GM12872 (cell line): ENCODE data around the gene CYP21A2.

ENCODE experiments used
- TF ChIP-seq, protein P1 (sequence below): IDR thresholded peaks from 3 replicates; pipeline ENCODE4 v1.5.1; 2011; ENCODE audit warnings: low read depth, mild to moderate bottlenecking, low read length, moderate library complexity; ENCODE audit not compliant: insufficient read depth

CYP21A2 gene

DNA sequence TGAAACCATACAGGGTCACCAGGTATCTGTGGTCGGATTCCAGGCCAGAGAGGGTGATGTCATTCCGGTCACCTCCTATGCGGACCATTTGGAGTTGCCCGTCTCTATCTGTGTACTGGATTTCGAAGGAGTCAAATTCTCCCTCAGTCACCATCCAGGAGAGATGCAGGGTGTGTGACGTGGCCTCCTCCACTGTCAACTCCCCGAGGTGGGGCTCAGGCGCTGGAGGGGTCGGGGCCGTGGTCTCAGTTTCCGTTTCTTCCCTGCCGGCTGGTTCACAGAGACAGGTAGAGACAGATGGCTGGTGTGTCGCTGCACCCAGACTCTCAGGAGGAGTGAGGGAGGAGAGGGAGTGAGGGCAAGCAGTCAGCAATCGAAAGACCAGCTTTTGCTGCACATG lies 30.7 kb downstream of the CYP21A2 start:
- TF ChIP-seq, protein P1, sequence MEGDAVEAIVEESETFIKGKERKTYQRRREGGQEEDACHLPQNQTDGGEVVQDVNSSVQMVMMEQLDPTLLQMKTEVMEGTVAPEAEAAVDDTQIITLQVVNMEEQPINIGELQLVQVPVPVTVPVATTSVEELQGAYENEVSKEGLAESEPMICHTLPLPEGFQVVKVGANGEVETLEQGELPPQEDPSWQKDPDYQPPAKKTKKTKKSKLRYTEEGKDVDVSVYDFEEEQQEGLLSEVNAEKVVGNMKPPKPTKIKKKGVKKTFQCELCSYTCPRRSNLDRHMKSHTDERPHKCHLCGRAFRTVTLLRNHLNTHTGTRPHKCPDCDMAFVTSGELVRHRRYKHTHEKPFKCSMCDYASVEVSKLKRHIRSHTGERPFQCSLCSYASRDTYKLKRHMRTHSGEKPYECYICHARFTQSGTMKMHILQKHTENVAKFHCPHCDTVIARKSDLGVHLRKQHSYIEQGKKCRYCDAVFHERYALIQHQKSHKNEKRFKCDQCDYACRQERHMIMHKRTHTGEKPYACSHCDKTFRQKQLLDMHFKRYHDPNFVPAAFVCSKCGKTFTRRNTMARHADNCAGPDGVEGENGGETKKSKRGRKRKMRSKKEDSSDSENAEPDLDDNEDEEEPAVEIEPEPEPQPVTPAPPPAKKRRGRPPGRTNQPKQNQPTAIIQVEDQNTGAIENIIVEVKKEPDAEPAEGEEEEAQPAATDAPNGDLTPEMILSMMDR, result no peak

DNA sequence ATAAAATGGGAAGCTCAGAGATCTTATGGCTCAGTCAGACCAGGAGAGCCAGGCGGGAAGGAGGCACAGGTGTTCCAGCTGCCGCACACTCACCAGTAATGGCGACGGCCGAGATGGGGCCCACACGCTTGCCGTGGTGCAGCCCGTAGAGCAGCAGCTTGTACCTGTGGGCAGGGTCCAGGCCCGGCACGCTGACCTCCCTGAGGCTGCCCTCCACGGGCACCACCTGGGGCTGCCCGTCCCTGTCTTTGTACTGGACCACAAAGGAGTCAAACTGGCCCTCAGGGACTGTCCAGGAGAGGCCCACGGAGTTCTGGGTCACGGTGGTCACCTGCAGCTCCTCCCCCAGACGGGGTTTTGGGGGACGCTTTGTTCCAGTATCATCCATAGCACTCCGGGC lies 31.2 kb downstream of the CYP21A2 start:
- TF ChIP-seq, protein P1, result no peak

DNA sequence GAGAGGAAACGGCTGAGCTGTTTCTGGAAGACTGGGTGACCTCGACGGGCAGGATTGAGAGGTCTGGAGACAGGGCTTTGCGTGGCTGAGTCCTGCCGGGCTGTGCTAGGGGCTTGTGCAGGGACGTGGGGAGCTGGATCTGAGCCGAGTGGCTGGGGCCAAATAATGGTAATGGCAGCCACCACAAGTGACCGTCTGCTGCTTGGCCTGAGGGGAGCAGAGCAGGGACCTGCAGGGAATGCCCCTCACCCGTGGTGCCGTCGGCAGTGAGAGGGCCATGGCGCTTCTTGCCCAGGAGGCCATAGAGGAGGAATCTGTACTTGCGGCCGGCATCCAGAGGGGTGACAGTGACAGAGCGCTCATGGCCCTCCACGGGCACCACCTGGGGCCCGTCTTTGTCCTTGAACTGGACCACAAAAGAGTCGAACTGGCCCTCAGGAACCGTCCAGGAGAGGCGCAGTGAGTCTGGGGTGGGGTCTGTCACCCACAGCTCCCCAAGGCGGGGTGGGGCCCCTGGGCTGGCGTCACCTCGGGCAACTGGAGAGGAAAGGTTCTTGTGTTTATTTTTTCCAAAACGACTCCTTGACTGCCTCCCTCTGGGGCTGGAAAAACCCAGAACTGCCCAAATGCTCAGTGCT lies 31.8 kb downstream of the CYP21A2 start:
- TF ChIP-seq, protein P1, result no peak

- TF ChIP-seq, protein P1, result no peak
These were observed 32.8 kb downstream of the CYP21A2 start for GRCh38 chr6:32070814-32071543.

DNA sequence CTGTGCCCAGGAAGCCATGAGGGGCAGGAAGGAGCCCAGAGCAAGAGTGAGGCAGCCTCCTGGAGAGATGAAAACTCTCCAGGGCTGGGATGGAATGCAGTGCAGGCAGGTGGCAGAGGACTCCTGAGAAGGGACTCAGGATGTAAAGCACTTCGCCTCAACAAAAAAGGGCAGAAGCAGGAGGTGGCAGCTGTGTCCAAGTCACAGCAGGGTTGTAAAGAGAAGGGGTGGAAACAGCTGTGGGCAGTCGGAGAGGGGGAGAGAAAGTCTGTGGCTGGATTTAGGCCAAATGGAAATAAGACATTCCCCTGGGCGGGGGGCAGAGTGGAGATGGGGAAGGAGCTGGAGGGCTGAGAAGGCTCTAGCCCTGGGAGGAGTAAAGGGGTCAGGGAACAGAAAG lies 34.9 kb downstream of the CYP21A2 start:
- TF ChIP-seq, protein P1, result no peak

DNA sequence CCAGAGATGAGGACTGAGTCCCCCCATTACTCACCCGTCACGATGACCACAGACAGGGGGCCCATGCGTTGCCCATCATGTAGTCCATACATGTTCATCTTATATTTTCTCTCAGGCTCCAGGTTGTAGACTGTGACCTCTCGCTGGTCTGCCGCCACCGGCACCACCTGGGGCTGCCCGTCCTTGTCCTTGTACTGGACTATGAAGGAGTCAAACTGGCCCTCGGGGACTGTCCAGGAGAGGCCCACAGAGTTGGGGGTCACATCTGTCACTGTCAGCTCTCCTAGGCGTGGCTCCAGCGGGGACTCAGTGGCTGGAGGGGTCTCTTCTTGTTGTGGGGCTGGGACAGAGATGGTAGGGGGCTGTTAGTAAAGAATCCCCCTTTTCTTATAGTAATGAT lies 35.4 kb downstream of the CYP21A2 start:
- TF ChIP-seq, protein P1, result no peak

DNA sequence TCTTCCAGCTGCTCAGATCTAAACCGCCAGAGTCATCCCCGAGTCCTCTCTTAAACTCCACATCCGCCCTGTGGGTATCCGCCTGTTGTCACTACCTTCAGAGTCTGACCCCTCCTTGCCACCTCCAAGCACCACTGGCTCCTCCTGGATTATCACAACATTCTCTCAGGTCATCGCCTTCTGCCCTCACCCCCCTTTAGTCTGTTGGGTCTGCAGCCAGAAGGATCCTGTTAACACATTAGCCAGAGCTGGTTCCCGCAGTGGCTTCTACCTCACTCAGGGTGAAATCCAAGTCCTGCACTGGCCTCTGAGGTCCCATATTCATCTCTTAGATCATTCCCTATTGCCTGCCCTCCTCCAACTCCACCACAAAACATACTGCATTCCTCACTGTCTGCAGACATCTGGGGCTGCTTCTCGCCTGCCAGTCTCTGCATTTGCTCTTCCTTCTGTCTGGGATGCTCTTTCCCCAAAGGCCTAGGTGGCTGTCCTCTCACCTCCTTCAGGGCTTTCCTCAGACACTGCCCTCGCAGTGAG lies 36.8 kb downstream of the CYP21A2 start:
- TF ChIP-seq, protein P1, result no peak
